HEK293 (cell line): ENCODE measurements around the gene KRTCAP2.

Experiments
- CTCF ChIA-PET: fragments of 350-600 bp; formaldehyde crosslinking; extraction: SDS; loops from one replicate; lab custom pipeline; 2021; ENCODE audit warnings: antibody characterized with exemption; lab: Yijun Ruan, JAX
- POLR2A ChIA-PET: fragments of 300-600 bp; formaldehyde crosslinking; extraction: SDS; loops from one replicate; lab custom pipeline; 2020; ENCODE audit warnings: antibody characterized with exemption, inconsistent platforms; lab: Yijun Ruan, JAX
- H3K27ac ChIP-seq: fragments of 200-500 bp; sonication (Bioruptor generic); 2 replicates; pipeline ENCODE4 v1.5.1; 2014; ENCODE audit warnings: low read depth, low read length, control low read depth, inconsistent platforms; ENCODE audit errors: extremely low read depth
- H3K36me3 ChIP-seq, 2 experiments: fragments of 200-500 bp in 1 of 2; sonication (Bioruptor generic) in 1 of 2; 1 replicate in 1 of 2; 2 replicates in 1 of 2; pipeline ENCODE4 v1.5.1; 2014 to 2017; ENCODE audit warnings: inconsistent platforms in 2 of 2, low read length in 2 of 2; ENCODE audit not compliant: control insufficient read depth in 2 of 2, insufficient read depth in 1 of 2
- H3K4me1 ChIP-seq: fragments of 200-500 bp; sonication (Bioruptor generic); 2 replicates; pipeline ENCODE4 v1.5.1; 2014; ENCODE audit warnings: mild to moderate bottlenecking, low read length, inconsistent platforms; ENCODE audit not compliant: control insufficient read depth, insufficient read depth
- H3K4me3 ChIP-seq: 2 replicates; pipeline ENCODE4 v1.5.1; 2011; ENCODE audit warnings: low read depth, mild to moderate bottlenecking, control low read depth, low read length, moderate library complexity
- H3K9me3 ChIP-seq: fragments of 200-500 bp; sonication (Bioruptor generic); 2 replicates; pipeline ENCODE4 v1.5.1; 2014; ENCODE audit warnings: low read depth, low read length, inconsistent platforms; ENCODE audit not compliant: control insufficient read depth, insufficient read depth
- BCL11A ChIP-seq: fragments of 450-650 bp; formaldehyde crosslinking; IDR thresholded peaks from 2 replicates; pipeline ENCODE4 v1.5.1; 2016; ENCODE audit warnings: low read depth, missing biosample characterization, missing genetic modification characterization
- EGR2 ChIP-seq: fragments of 450-650 bp; formaldehyde crosslinking; IDR thresholded peaks from 2 replicates; pipeline ENCODE4 v1.5.1; 2016; ENCODE audit warnings: low read depth, missing biosample characterization, missing genetic modification characterization
- GLIS1 ChIP-seq: fragments of 450-650 bp; formaldehyde crosslinking; IDR thresholded peaks from 2 replicates; pipeline ENCODE4 v1.5.1; 2016; ENCODE audit warnings: missing biosample characterization, missing genetic modification characterization
- MYNN ChIP-seq: fragments of 450-650 bp; formaldehyde crosslinking; IDR thresholded peaks from 2 replicates; pipeline ENCODE4 v1.5.1; 2016; ENCODE audit warnings: missing biosample characterization, missing genetic modification characterization, borderline replicate concordance
- PRDM1 ChIP-seq: fragments of 450-650 bp; formaldehyde crosslinking; IDR thresholded peaks from 2 replicates; pipeline ENCODE4; 2016; ENCODE audit warnings: missing biosample characterization, missing genetic modification characterization
- REPIN1 ChIP-seq: fragments of 450-650 bp; formaldehyde crosslinking; IDR thresholded peaks from 2 replicates; pipeline ENCODE4 v1.5.1; 2017; ENCODE audit warnings: missing biosample characterization, missing genetic modification characterization, low read depth
- ZBTB20 ChIP-seq: fragments of 450-650 bp; formaldehyde crosslinking; IDR thresholded peaks from 2 replicates; pipeline ENCODE4 v1.5.1; 2016; ENCODE audit warnings: missing biosample characterization, missing genetic modification characterization
- ZNF18 ChIP-seq: fragments of 450-650 bp; formaldehyde crosslinking; IDR thresholded peaks from 2 replicates; pipeline ENCODE4 v1.5.1; 2016; ENCODE audit warnings: missing biosample characterization, missing genetic modification characterization
- ZNF184 ChIP-seq: fragments of 450-650 bp; IDR thresholded peaks from 2 replicates; pipeline ENCODE4 v1.5.1; 2018; ENCODE audit warnings: missing biosample characterization, mild to moderate bottlenecking, missing genetic modification characterization
- ZNF24 ChIP-seq: fragments of 450-650 bp; formaldehyde crosslinking; IDR thresholded peaks from 2 replicates; pipeline ENCODE4 v1.5.1; 2016; ENCODE audit warnings: missing biosample characterization, missing genetic modification characterization
- ZNF514 ChIP-seq: fragments of 450-650 bp; formaldehyde crosslinking; IDR thresholded peaks from 2 replicates; pipeline ENCODE4 v1.5.1; 2016; ENCODE audit warnings: missing biosample characterization, missing genetic modification characterization
- ZNF530 ChIP-seq: fragments of 450-650 bp; formaldehyde crosslinking; IDR thresholded peaks from 2 replicates; pipeline ENCODE4 v1.5.1; 2016; ENCODE audit warnings: low read depth, missing biosample characterization, missing genetic modification characterization
- ZNF548 ChIP-seq: fragments of 450-650 bp; formaldehyde crosslinking; IDR thresholded peaks from 2 replicates; pipeline ENCODE4 v1.5.1; 2016; ENCODE audit warnings: missing biosample characterization, missing genetic modification characterization
- ZNF701 ChIP-seq: fragments of 450-650 bp; formaldehyde crosslinking; IDR thresholded peaks from 2 replicates; pipeline ENCODE4 v1.5.1; 2016; ENCODE audit warnings: missing biosample characterization, missing genetic modification characterization
- ZNF792 ChIP-seq: fragments of 450-650 bp; formaldehyde crosslinking; IDR thresholded peaks from 2 replicates; pipeline ENCODE4 v1.5.1; 2016; ENCODE audit warnings: missing biosample characterization, missing genetic modification characterization
- TF ChIP-seq, protein P1 (sequence below): fragments of 450-650 bp; formaldehyde crosslinking; IDR thresholded peaks from 2 replicates; pipeline ENCODE4 v1.5.1; 2016; ENCODE audit warnings: missing biosample characterization, missing genetic modification characterization
- TF ChIP-seq, protein P2 (sequence below): fragments of 450-650 bp; formaldehyde crosslinking; IDR thresholded peaks from 2 replicates; pipeline ENCODE4 v1.5.1; 2016; ENCODE audit warnings: missing biosample characterization, missing genetic modification characterization
- TF ChIP-seq, protein P3 (sequence below): fragments of 450-650 bp; formaldehyde crosslinking; conservative IDR thresholded peaks from 2 replicates; pipeline ENCODE4 v1.5.1; 2016; ENCODE audit warnings: low read depth, missing biosample characterization, missing genetic modification characterization

The KRTCAP2 gene

GRCh38 chr1:155139895-155140629, 33.0 kb downstream of the KRTCAP2 start, which contains the start of gene DPM3 (continued):
- TF ChIP-seq ZBTB20 (tag by site-specific recombination) (peak; percentile 70; the same call in 1 of the 2 replicates), ZNF514 (tag by site-specific recombination) (no peak), MYNN (tag by site-specific recombination) (no peak; the same call in 1 of the 2 replicates), BCL11A (tag by site-specific recombination) (no peak), ZNF792 (no peak), ZNF530 (tag by site-specific recombination) (no peak), EGR2 (tag by site-specific recombination) (peak; percentile 89)

GRCh38 chr1:155137154-155137949, 35.8 kb downstream of the KRTCAP2 start:
- TF ChIP-seq PRDM1 (tag by site-specific recombination) (0 out of 2 replicates have a peak, but pooled peaks have one; percentile 21), REPIN1 (tag by site-specific recombination) (no peak)
- H3K27ac ChIP-seq = no peak overlapping the region
- H3K36me3 ChIP-seq = peaks cover 3 to 41% of the 10 kb centered on the region in 2 experiments; a peak in 2 of 3 replicates
- ChIA-PET POLR2A (interaction anchor here (1.0 to 1.6 kb wide), 3 partner anchors 11 to 87 kb away, joined by 3 to 7 read pairs (median 3); no protein-coding TSS in a partner anchor), CTCF (interaction anchor here (0.7 to 1.9 kb wide), 8 partner anchors 11 to 606 kb away, joined by 3 to 7 read pairs (median 4); partner anchors contain the start of gene KRTCAP2)
- H3K4me3 ChIP-seq = no peak overlapping the region
- H3K9me3 ChIP-seq = no peaks in the 10 kb centered on the region
- H3K4me1 ChIP-seq = no peaks in the 10 kb centered on the region

GRCh38 chr1:155136748-155137147, 36.4 kb downstream of the KRTCAP2 start:
- Histone ChIP-seq H3K4me1 (no peaks in the 10 kb centered on the region), H3K4me3 (no peak overlapping the region)
- CTCF ChIA-PET = interaction anchor here (0.7 to 1.9 kb wide), 3 partner anchors 36 to 56 kb away, joined by 3 to 7 read pairs (median 5); partner anchors contain the start of gene KRTCAP2
- TF ChIP-seq, protein P1, sequence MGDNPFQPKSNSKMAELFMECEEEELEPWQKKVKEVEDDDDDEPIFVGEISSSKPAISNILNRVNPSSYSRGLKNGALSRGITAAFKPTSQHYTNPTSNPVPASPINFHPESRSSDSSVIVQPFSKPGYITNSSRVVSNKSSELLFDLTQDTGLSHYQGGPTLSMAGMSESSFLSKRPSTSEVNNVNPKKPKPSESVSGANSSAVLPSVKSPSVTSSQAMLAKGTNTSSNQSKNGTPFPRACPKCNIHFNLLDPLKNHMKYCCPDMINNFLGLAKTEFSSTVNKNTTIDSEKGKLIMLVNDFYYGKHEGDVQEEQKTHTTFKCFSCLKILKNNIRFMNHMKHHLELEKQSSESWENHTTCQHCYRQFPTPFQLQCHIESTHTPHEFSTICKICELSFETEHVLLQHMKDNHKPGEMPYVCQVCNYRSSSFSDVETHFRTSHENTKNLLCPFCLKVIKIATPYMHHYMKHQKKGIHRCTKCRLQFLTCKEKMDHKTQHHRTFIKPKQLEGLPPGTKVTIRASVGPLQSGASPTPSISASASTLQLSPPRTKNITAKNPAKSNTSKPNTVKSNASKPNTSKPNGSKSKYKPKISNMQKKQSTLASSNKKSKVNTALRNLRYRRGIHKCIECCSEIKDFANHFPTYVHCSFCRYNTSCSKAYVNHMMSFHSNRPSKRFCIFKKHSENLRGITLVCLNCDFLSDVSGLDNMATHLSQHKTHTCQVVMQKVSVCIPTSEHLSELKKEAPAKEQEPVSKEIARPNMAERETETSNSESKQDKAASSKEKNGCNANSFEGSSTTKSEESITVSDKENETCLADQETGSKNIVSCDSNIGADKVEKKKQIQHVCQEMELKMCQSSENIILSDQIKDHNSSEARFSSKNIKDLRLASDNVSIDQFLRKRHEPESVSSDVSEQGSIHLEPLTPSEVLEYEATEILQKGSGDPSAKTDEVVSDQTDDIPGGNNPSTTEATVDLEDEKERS (tag by site-specific recombination) = no peak
- TF ChIP-seq GLIS1 (tag by site-specific recombination) = no peak
- no peak for TF ChIP-seq ZNF548 (tag by site-specific recombination)
- no peak for TF ChIP-seq ZNF184 (tag by site-specific recombination)
- TF ChIP-seq ZNF701 (tag by site-specific recombination) = no peak
- TF ChIP-seq ZNF24 (tag by site-specific recombination) = no peak
- TF ChIP-seq, protein P2, sequence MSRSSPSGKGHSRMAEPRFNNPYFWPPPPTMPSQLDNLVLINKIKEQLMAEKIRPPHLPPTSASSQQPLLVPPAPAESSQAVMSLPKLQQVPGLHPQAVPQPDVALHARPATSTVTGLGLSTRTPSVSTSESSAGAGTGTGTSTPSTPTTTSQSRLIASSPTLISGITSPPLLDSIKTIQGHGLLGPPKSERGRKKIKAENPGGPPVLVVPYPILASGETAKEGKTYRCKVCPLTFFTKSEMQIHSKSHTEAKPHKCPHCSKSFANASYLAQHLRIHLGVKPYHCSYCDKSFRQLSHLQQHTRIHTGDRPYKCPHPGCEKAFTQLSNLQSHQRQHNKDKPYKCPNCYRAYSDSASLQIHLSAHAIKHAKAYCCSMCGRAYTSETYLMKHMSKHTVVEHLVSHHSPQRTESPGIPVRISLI (tag by site-specific recombination) = no peak
- TF ChIP-seq, protein P3, sequence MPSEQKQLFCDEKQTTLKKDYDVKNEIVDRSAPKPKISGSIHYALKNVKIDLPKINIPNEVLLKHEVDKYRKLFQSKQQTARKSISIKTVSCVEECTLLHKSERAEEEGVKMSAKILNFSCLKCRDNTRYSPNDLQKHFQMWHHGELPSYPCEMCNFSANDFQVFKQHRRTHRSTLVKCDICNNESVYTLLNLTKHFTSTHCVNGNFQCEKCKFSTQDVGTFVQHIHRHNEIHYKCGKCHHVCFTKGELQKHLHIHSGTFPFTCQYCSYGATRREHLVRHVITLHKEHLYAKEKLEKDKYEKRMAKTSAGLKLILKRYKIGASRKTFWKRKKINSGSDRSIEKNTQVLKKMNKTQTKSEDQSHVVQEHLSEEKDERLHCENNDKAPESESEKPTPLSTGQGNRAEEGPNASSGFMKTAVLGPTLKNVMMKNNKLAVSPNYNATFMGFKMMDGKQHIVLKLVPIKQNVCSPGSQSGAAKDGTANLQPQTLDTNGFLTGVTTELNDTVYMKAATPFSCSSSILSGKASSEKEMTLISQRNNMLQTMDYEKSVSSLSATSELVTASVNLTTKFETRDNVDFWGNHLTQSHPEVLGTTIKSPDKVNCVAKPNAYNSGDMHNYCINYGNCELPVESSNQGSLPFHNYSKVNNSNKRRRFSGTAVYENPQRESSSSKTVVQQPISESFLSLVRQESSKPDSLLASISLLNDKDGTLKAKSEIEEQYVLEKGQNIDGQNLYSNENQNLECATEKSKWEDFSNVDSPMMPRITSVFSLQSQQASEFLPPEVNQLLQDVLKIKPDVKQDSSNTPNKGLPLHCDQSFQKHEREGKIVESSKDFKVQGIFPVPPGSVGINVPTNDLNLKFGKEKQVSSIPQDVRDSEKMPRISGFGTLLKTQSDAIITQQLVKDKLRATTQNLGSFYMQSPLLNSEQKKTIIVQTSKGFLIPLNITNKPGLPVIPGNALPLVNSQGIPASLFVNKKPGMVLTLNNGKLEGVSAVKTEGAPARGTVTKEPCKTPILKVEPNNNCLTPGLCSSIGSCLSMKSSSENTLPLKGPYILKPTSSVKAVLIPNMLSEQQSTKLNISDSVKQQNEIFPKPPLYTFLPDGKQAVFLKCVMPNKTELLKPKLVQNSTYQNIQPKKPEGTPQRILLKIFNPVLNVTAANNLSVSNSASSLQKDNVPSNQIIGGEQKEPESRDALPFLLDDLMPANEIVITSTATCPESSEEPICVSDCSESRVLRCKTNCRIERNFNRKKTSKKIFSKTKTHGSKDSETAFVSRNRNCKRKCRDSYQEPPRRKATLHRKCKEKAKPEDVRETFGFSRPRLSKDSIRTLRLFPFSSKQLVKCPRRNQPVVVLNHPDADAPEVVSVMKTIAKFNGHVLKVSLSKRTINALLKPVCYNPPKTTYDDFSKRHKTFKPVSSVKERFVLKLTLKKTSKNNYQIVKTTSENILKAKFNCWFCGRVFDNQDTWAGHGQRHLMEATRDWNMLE (tag by site-specific recombination) = no peak
- no peak for TF ChIP-seq ZNF18 (tag by site-specific recombination)
- TF ChIP-seq, all 188 proteins: peak for 0
- H3K9me3 ChIP-seq = no peaks in the 10 kb centered on the region
- POLR2A ChIA-PET = interaction anchor here (0.6 to 2.2 kb wide), 4 partner anchors 11 to 42 kb away, joined by 3 to 13 read pairs (median 6); partner anchors contain the start of genes KRTCAP2 and TRIM46
- H3K27ac ChIP-seq = no peak overlapping the region
- H3K36me3 ChIP-seq = peaks cover 3 to 44% of the 10 kb centered on the region in 2 experiments; a peak in 2 of 3 replicates
